Measurements from ENCODE around the gene TSPY1.
"Not testable (repeated sequence)": the region's sequence is repeated elsewhere in the genome, so short reads cannot be mapped to it uniquely, and the experiment has no call there.

TSPY1 gene

GRCh38 chrY:9466655-9467054 is at the start of gene TSPY1:
Gene TSPY1 (plus strand): TSS chrY:9466955. CDS start chrY:9467001, 46 bp downstream.
- DNase-seq (ENCODE audit: low spot score), result not testable (repeated sequence)

- DNase-seq (ENCODE audit: low spot score), result not testable (repeated sequence)
Observed at GRCh38 chrY:9486967-9487366, 20.2 kb downstream of the TSPY1 start, which contains the start of gene TSPY9. Gene TSPY9 (plus strand): TSS chrY:9487267. CDS start chrY:9487313, 46 bp downstream.

GRCh38 chrY:9504396-9504795 is 37.6 kb downstream of the TSPY1 start:
- DNase-seq (ENCODE audit: low spot score), result not testable (repeated sequence)

GRCh38 chrY:9516287-9516686 is 49.5 kb downstream of the TSPY1 start:
- not testable (repeated sequence) for DNase-seq (ENCODE audit: low spot score)

Measured in HuH-7 (cell line).